SH-SY5Y (cell line): Measurements from ENCODE around the gene RASGEF1B.

ENCODE experiments used
- GATA2 ChIP-seq: IDR thresholded peaks from 2 replicates; pipeline ENCODE4 v1.6.1; 2011; ENCODE audit warnings: mild to moderate bottlenecking, low read depth, low read length
- GATA3 ChIP-seq: IDR thresholded peaks from 2 replicates; pipeline ENCODE4 v1.6.1; 2011; ENCODE audit warnings: low read depth, mild to moderate bottlenecking, low read length, moderate library complexity

DNA sequence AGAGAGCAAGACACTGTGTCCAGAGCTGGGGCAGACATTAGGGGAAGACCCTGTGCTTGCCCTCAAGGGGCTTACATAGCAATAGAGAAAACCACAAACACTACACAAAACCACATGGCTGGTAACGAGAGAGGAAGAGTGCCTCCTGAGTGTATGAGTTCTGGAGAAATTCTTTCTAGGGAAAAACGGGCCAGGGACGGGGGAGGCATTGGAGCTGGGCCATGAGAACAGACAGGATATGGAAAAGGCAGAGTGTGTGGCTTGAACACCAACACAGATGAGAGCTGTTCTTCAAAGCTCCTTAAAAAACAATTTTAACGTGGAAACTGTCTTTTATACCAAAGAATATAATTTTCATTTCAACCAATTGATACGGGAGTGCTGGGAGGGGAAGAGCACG lies 42.7 kb downstream of the RASGEF1B start:
- no peak for TF ChIP-seq GATA2
- no peak for TF ChIP-seq GATA3
